Hepatocyte (in vitro differentiated cells): ENCODE results near the gene GRID1.

Experiments
- EZH2 ChIP-seq: fragments of 200-600 bp; sonication (generic); IDR thresholded peaks from 2 replicates; pipeline ENCODE4 v1.6.1; 2016; ENCODE audit warnings: antibody characterized with exemption, mild to moderate bottlenecking, borderline replicate concordance
- EZH2phosphoT487 ChIP-seq: fragments of 200-600 bp; sonication (generic); IDR thresholded peaks from one replicate; pipeline ENCODE4 v1.6.1; 2018; ENCODE audit warnings: antibody characterized with exemption, mild to moderate bottlenecking, low read depth, moderate library complexity; ENCODE audit not compliant: unreplicated experiment, severe bottlenecking
- TF ChIP-seq, protein P1 (sequence below): fragments of 200-600 bp; sonication (generic); IDR thresholded peaks from 2 replicates; pipeline ENCODE4 v1.5.1; 2016; ENCODE audit warnings: antibody characterized with exemption, mild to moderate bottlenecking; ENCODE audit not compliant: poor library complexity

DNA sequence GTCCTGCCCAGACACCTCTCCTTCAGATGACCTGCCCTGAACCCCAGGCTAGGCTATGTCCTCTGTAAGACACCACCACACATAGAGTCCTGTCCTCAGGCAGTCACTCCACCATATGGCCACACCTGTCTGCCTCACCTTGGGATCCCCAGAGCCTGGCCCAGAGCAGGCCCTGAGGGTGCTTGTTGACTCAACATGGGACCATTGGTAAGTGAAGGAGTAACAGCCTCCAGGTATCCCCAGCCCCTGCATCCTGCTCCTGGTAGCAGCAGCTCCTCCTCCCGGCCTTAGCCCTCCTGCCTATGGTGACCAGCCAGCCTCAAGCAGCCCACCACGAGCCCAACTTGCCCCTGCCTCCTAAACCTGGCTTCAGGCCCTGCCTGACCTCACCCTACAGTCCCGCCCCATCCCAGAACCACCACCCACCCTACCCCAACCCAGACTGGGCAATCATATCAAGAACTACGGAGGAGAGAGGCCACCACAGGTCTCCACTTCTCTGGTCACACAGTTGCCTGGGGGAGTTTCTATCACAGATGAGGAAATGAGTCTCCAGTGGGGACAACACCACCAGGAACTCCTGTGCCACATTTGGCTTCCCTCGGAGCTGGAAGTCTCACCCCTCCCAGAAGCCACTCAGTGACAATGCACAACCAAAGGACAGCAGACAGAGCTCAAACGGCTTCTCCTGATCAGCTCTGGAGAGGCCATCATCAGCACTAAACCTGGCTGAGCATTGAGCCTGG lies 136.6 kb downstream of the GRID1 start:
- TF ChIP-seq, protein P1, sequence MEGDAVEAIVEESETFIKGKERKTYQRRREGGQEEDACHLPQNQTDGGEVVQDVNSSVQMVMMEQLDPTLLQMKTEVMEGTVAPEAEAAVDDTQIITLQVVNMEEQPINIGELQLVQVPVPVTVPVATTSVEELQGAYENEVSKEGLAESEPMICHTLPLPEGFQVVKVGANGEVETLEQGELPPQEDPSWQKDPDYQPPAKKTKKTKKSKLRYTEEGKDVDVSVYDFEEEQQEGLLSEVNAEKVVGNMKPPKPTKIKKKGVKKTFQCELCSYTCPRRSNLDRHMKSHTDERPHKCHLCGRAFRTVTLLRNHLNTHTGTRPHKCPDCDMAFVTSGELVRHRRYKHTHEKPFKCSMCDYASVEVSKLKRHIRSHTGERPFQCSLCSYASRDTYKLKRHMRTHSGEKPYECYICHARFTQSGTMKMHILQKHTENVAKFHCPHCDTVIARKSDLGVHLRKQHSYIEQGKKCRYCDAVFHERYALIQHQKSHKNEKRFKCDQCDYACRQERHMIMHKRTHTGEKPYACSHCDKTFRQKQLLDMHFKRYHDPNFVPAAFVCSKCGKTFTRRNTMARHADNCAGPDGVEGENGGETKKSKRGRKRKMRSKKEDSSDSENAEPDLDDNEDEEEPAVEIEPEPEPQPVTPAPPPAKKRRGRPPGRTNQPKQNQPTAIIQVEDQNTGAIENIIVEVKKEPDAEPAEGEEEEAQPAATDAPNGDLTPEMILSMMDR, result no peak
- TF ChIP-seq EZH2phosphoT487, result no peak
- no peak for TF ChIP-seq EZH2
